Inferior parietal cortex (tissue), 1 donor: Measurements from ENCODE around the gene SIGLEC5.
A peak's percentile ranks its signal among the peaks of the same experiment; 100 is the strongest.

Source experiments
- DNase-seq: peaks from one replicate; pipeline ENCODE4 v3.0.0-alpha.2; 2016; ENCODE audit errors: extremely low spot score

Gene SIGLEC5

DNA sequence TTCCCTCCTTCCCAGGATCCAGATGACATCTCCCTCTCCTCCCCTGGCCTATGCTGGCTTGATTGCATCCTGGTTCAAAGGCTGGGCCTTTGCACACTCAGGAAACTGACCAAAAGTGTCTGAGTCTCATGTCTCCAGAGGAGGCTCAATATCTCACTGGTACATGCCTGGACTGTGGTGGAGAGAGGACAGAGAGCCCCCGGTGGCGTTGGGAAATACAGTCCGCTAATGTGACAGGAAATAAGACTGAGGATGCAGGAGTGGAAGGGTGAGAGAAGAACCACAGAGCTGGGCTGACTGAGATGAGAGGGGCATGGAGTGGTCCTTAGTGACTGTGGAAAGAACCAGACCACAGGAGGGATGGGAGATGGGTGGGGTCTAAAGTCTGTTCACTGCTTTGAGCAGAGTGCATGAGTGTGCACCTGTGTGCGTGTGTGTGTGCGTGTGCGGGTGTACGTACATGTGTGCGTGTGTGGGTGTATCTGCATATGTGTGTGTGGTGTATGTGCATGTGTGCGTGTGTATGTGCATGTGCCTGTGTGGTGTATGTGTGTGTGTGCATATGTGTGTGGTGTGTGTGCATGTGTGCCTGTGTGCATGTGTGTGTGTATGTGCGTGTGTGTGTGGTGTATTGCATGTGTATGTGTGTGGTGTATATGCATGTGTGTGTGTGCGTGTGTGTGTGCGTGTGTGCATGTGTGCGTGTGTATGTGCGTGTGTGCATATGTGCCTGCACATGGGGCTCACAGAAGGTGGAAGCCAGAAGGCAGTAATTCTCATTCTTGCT is 1.9 kb downstream of the SIGLEC5 start:
- no peak for DNase-seq

DNA sequence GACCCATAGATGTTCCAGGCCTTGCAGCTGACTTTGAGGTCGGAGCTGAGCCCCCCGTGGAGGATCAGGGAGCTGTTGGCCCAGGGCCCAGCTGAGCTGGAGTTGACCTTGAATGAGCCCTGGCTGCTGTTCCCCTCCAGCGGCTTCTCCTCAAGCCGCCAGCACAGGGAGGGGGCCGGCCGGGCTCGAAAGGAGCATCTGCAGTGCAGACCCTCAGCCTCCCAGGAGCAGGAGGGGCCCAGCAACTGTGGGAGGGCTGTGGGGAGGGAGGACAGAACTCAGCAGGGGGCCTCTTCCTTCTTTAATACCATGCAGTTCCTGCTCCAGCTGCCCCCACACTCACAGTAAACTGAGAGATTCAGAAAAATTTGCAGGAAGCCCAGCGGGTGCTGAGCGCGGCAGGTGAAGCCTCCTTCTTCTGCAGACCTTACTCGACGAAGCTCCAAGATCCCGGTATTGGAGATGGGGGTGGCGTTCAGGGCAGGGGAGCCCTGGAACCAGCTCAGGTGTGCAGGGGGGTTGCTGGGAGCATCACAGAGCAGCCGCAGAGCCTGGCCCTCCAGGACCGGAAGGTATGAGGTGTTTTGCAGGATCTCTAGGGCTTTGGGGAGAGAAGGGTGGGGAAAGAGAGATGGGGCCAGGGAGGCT is 2.6 kb downstream of the SIGLEC5 start:
- DNase-seq, result no peak

DNA sequence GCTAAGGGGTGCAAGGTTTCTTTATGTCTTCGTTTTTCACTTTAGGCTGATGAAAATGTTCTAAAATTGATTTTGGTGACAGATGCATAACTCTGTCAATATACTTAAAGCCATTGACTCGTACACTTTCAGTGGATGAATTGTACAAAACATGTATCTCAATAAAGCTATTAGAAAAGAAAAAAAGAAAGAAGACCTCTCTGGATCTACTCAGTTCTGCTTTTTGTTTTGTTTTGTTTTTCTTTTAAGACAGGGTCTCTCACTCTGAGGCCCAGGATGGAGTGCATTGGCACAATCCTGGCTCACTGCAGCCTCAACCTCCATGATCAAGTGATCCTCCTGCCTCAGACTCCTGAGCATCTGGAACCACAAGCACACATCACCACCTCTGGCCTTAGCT is 3.5 kb downstream of the SIGLEC5 start:
- DNase-seq, result no peak

DNA sequence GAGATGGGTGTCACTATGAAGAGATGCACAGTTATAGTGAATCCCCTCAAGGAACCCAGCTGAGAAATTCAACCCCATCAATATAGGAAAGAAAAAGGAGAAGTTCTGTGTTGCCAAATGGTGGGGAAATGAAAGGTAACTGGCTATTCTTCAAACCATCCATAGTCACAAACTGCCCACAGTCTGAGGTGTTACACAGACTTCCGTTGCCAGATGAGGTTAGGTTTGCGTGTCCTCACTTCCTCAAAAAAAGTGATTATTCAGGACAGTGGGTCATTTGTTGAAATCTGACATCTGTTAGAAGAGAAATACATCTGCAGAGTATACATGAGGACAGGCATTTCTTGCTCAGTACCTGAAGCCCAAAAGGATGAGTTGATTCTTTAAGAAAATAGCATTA is 9.0 kb downstream of the SIGLEC5 start:
- DNase-seq, result no peak

DNA sequence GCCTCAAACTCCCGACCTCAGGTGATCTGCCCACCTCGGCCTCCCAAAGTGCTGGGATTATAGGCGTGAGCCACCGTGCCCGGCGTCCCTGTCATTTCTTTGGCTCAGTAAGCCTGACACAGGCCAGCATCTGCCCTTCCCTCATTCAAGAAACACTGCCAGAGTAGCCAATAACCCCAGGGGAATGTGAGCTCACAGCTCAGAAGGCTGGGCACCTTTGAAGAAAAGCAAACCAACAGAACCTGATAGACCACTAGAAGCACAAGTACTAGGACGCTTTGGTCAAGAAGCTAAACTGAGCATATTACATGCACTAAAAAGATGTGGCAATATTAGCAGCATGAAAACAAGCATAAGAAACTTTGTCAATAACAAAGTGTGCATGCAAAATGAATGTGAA is 14.2 kb downstream of the SIGLEC5 start:
- DNase-seq, result no peak

DNA sequence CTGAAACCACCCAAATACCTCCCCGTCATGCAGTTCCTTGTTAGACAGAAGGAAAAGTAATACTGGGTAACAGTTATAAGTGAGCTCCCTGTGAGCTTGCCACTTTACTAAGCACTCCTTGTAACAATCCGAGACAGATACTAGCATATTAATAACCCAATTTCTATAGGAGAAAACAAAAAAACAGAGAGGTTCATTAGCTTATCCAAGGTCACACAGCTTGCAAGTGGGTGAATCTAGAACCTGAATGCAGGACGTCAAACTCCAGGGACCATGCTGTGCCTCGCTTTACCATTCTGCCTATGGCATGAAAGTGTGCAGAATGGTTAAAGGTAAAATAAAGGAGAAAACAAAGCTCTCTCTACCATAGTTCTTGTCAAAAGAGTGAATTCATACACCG is 15.4 kb downstream of the SIGLEC5 start:
- no peak for DNase-seq

DNA sequence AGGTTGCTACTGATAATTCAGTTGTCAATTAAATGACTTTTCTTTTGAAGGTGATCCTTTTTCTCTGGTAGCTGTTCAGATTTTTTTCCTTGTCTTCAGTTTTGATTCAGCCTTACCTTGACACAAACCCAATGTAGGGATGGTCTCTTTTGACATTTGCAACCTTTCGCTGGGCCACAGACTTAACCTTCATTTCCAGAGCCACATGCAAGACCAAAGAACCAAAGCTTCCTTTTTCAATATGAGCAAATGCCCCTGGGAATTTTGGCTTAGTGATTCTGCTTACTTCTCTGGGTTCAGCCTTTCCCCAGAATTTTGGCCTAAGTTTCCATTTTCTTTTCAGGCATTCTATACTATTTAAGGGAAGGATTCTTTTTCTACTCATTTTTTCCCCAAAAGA is 19.6 kb downstream of the SIGLEC5 start:
- no peak for DNase-seq

DNA sequence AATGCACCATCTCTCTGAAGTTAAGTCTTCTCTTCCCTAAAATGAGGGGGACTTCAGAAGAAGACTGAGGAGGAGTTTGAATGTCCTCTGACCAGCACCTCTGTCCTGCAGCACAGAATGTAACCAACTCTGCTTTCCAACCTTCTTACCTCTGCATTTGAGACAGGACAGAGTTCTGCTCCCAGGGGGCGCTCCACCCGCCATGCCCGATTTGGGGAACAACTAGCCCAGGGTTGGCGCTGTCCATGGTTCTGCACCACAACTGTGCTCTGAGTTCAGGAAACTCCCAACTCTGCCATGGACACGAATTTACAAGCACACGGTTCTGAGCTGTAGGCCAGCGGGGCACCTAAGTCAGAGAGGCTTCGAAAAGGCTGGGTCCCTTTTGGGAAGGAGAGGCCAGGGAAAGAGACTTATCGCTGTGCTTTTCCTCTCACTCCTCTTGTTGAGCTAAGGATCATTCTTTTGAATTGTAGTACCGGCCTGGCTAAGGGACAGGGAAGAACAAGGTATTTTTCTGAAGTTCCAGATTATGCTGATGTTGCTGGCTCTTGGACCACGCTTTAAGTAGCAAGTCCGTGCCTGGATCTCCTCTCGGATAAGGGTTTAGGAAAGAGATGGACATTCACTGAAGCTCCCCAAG is 22.2 kb downstream of the SIGLEC5 start:
- peak; percentile 40 for DNase-seq

DNA sequence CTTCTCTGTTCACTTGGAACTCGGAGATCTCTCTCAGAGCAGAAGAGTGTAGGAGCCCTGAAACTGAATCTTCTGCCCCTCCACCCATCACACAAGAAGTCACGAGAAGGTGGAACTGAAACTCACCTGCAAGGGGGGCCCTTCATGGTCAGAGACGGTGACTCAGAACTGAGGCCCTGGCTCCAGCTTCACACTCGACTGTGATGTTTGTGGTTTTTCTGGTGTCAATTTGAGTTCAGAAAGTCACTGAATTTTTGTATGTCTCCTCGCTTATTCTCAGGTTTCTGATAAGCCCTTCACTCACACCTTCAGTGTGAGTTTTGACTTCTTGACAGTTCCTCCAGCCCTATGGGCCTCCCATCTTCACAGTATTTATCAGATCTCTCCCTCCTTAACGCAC is 23.1 kb downstream of the SIGLEC5 start:
- DNase-seq, result no peak

DNA sequence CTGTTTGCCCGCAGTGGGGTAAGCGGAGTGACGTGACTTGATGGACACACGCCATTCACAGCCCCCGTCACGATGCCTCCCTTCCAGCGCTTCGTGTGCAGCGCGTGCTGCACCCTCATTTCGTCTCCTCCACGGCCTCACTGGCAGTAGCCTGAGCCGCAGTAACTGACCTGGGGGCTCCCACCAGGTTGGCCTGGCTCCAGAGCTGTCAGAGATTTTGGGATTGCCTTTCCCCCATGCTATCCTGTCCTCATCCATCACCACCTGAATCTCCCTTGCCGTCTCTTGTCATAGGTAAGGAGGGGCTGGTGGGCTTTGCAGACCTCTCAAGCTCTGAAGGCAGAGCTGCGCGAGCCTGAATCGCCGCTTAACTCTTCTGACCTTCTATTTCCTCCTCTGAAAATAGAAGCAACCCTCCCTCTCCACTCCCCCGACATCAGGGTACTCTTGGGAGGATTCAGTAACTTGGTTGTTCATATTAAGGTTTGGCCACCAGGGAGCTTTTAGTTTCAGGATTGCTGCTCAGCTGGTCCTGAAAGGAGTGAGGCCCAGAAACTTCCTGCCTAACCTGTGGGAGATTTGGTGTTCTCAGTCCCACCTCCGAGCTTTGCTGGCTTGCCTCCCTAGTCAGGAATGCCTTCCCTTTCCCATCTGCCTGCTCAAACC is 27.9 kb downstream of the SIGLEC5 start:
- DNase-seq, result no peak

DNA sequence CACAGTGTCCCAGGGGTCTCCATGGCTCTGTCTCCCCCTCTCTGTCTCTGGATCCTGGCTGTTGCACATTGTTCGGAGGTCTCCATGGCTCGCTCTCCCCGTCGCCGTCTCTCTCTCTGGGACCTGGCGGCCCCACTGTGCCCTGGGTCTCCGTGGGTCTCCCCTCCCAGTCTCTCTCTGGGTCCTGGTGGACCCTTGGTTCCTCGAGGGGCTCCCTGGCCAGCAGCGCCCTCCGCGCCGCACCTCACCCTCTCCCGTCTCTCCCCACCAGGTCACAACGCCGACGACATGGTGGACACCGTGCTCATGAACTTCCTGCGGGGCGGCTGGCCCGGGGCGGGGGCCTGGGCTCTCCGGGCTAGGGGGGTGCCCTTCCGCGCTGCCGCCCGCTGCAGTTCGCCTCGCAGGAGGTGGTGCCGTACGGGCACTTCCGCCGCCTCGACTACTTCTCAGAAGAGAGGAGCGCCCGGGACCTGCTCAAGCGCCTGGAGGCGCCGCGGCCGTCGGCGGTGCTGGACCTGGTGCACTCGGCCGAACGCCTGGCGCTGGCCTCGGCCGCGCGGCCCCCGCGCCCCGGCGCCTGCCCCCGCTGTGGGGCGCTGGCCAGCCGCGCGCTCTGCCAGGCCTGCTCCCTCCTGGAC is 29.1 kb downstream of the SIGLEC5 start:
- no peak for DNase-seq

DNA sequence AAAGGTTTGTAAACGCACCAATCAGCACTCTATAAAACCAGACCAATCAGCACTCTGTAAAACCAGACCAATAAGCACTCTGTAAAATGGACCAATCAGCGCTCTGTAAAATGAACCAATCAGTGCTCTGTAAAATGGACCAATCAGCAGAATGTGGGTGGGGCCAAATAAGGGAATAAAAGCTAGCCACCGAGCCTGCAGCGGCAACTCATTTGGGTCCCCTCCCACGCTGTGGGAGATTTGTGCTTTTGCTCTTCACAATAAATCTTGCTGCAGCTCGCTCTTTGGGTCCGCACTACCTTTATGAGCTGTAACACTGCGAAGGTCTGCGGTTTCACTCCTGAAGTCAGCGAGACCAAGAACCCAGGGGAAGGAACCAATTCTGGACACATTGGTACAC is 31.1 kb downstream of the SIGLEC5 start:
- no peak for DNase-seq

DNA sequence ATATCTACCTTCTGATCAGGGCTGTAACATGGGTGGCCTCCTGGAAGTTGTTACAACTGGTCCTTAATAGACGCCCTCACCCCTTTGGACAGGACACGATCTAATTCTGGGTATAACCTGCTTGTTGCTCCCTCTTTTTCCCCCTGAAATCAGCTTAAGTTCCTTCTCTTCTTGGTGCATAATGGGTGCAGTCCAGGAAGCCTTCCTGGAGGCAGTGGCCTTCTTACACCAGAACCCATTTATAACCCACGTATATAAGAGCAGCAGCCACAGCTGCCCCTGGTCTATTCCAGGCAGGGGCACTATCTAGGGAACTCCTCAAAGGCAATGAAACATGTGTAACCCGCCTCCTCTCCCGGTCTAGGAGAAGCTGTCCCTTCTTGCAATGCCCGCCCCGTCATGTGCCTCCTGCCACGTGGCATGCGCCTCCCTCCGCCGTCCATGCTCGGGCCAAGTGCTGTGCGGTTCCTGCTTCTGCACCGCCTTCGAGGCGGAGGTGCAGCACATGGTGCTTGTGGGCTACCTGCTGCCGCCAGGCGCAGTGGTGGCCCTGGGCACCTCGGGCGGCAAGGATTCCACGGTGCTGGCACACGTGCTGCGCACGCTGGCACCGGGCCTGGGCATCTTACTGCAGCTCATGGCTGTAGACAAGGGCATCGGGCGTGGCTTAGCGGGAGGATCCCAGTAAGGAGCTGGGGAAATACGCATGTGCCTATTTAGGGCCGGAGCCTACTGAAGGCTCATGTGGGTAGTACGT is 31.9 kb downstream of the SIGLEC5 start:
- DNase-seq, result no peak

DNA sequence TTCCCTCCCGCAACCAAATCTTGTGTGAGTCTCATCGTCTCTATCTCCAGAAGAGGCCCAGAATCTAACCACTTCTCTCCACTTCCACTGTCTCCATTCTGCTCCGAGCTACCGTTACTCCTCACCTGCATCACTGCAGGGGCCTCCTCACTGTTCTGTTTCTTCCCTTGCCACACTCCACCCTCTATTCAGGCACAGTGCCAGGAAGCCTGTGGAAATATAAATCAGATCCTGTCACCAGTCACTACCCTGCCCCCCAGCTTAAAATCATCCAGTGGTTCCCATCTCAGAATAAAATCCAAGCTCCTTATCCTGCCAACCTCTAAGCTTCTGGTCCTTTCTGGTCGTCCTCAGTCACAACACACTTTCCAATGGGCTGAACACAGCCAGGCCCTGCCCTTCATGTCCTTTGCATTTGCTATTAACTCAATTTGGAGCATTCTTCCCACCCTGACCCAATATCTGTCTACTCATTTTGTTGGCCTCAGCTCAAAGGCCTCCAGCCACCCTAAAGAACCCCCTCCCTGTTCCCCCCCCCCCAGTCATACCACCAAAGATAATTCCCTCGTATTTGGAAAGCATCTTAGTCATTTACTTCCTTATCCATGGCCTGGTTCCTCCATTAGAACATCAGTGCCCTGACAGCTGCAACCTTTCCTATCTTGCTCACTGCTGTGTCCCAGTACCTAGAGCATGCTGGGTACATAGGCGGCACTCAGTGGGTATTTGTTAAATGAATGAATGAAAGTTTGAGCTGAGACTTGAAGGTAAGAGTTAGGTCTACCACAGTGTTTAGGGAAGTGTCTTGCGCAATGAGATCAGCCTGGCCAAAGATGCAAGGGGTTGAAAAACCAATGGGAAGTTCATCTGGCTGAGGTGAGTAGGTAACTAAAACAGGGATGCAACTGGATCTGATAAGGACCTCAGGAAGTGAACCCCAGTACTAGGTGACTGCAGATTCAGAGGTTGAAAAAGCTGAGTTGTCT is 34.7 kb downstream of the SIGLEC5 start:
- no peak for DNase-seq

DNA sequence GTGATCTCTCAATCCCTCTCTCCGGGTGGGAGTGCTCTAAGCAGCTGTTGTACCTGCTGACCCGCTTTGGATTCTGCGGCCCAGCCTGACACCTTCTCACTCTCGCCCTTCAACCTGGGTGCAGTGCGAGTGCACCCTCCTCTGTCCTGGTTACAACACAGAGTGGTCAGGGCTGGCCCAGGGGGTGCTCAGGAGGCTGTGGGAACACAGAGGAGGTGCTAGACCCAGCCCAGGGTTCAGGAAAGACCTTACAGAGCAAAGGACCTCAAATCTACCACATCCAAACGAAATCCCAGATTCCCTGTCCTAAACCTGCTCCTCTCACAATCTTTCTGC is 35.5 kb downstream of the SIGLEC5 start:
- DNase-seq, result no peak

DNA sequence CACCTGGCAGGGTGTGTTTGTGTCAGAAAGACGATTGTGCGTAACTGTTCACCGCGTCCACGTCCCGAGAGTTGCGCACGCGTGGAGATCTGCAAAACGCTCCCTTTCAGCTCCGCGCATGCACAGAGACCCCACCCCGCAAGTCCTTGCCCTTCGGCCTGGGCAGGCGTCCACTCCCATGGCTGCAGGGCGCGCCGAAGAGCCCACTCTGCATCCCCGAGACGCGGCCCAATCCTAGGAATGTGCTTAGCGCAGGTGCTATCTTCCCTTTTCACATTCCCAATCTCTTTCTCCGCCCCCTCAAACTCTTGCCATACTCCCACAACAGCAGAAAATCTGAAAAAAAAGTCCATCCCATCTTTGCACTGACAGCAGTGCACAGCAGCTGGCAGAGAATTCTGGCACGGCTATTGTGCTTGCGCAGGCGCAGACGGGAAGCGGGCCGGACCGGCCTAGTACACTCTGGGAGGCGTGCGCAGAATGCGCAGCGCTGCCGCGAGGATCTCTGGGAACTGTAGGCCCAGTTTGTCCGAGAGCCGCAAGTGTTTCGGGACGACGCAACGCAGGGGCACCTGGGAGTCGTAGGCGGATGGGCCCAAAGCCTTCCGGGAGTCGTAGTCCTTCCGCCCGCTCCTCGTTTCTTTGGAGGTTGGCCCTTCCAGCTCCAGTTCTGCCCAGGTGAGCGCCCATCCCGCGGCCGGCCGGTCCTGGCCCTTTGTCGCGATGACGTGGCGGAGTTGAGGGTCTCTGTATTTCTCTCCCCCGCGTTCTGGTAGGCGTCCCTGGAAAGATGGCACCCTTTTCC is 36.0 kb downstream of the SIGLEC5 start:
- peak; percentile 99 for DNase-seq

DNA sequence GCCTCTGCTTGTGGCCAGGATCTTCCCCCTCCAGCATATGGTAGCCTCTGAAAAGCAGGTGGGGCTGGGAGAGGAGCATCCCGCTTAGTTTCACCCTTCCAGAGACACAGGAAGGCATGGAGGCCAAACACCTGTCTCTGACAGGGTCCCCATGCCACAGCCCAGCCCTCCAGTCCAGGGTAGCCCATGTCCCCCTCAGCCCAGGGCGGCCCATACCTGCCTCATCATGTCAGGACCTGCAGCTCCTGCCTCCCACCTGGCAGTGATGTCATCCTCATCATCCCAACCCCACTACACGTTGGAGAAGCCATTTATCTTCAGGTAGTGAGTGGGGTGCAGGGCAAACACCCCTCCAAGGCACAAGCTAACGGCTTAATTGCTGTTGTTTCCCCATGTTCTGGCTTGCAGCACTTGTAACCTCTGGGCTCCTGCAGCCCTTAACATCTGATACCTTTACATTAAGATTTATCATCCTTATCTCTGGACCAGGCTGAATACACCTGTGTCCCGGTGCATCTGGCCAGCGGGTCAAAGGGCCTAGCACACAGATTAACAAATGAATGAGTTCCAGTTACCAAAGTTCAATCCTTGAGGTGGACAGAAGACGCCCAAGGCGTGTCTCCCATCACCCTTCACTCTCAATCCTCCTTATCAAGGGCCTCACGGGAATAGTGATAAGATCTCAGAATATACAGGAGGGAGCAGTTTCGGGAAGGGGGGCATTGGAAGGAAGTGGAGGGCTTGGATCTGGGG is 36.9 kb downstream of the SIGLEC5 start:
- DNase-seq, result no peak

DNA sequence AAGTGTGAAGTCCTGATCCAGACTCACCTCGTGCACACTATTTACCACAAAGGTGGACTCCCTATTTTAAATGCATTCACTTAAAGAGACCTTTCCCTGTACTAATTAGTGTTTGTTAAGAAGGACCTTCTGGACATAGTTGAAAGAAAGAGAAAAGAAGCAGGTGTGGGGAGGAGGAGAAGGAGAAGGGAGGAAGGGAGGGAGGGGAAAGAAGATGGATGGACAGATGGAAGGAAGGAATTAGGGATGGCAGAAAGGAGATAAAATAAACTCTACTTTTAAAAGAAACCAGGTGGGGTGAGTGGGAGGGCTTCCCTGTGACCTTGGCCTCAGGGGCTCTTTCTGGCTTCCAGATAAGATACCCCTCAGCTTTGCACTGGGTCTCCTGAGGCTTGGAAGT is 37.7 kb downstream of the SIGLEC5 start:
- no peak for DNase-seq

DNA sequence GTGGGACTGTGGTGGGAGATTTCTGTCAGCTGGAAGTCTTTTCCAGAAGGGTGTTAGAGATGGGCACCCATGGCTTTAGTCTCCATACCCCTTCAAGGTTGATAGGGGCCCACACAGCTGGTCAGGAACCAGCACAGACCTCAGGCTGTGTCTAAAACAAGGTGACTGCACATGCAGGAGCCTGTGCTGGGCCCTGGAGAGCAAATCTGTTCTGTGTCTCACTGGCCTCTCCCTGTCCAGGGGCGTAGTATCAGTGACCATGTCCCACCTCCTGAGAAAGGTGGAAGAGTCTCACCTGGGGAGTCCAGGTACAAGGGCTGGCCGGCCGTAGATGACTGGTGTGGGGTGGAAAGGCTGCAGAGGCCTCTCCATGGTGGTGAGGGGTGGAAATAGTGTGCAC is 39.8 kb downstream of the SIGLEC5 start:
- DNase-seq, result no peak
